Measurements from ENCODE around the gene TSPAN16. TPM values are rescaled to one million over a fixed set of nuclear protein-coding genes. Genes with fewer than 3 reads are reported as not detected.

Gene TSPAN16
- total and polyA plus RNA-seq, 2 experiments from 2014 or later = not detected

- Histone ChIP-seq H3F3A (replicated peaks; ENCODE audit: low read depth) (no peaks in the 10 kb centered on the region; the same call in 1 of the 2 replicates), H4K20me1 (replicated peaks; ENCODE audit: insufficient read depth) (no peaks in the 10 kb centered on the region), H3K4me2 (no peak overlapping the region), H2AFZ (no peak overlapping the region), H3K27ac (ENCODE audit: low read depth) (no peak overlapping the region), H3K79me2 (replicated peaks; ENCODE audit: insufficient read depth) (no peaks in the 10 kb centered on the region), H3K36me3 (ENCODE audit: insufficient read depth) (no peaks in the 10 kb centered on the region), H3K27me3 (ENCODE audit: insufficient read depth) (no peaks in the 10 kb centered on the region), H3K4me3 (no peak overlapping the region), H3K9me2 (ENCODE audit: insufficient read depth) (no peaks in the 10 kb centered on the region), H3K4me1 (ENCODE audit: insufficient read depth) (no peaks in the 10 kb centered on the region)
- Mint-ChIP-seq H3K27ac (no peak overlapping the region), H3K4me3 (no peak overlapping the region), H3K36me3 (ENCODE audit: low read depth) (peaks cover 28% of the 10 kb centered on the region), H3K9me3 (no peaks in the 10 kb centered on the region), H3K27me3 (ENCODE audit: insufficient read depth, low read depth, poor library complexity) (peaks cover 1% of the 10 kb centered on the region), H3K4me1 (no peaks in the 10 kb centered on the region)
- TF ChIP-seq CREB1 (CRISPR knock-in tag; IDR thresholded peaks at IDR 0.05; ENCODE audit: low read depth) (no peak), ZNF462 (CRISPR knock-in tag; IDR thresholded peaks at IDR 0.05) (no peak), JUNB (IDR thresholded peaks at IDR 0.05; ENCODE audit: unreplicated experiment) (no peak), NANOG (IDR thresholded peaks at IDR 0.05; ENCODE audit: borderline replicate concordance) (no peak), ZNF331 (CRISPR knock-in tag; IDR thresholded peaks at IDR 0.05; ENCODE audit: low read depth) (no peak), EZH2phosphoT487 (IDR thresholded peaks at IDR 0.05; ENCODE audit: unreplicated experiment) (no peak), ZNF114 (CRISPR knock-in tag; IDR thresholded peaks at IDR 0.05) (no peak), POLR2AphosphoS5 (IDR thresholded peaks at IDR 0.05; ENCODE audit: low read depth) (no peak), EZH2 (IDR thresholded peaks at IDR 0.05; ENCODE audit: low read depth, unreplicated experiment) (no peak), REST (IDR thresholded peaks at IDR 0.05; ENCODE audit: unreplicated experiment) (no peak), STAT1 (IDR thresholded peaks at IDR 0.05; ENCODE audit: unreplicated experiment) (no peak)
- TF ChIP-seq, protein P1, sequence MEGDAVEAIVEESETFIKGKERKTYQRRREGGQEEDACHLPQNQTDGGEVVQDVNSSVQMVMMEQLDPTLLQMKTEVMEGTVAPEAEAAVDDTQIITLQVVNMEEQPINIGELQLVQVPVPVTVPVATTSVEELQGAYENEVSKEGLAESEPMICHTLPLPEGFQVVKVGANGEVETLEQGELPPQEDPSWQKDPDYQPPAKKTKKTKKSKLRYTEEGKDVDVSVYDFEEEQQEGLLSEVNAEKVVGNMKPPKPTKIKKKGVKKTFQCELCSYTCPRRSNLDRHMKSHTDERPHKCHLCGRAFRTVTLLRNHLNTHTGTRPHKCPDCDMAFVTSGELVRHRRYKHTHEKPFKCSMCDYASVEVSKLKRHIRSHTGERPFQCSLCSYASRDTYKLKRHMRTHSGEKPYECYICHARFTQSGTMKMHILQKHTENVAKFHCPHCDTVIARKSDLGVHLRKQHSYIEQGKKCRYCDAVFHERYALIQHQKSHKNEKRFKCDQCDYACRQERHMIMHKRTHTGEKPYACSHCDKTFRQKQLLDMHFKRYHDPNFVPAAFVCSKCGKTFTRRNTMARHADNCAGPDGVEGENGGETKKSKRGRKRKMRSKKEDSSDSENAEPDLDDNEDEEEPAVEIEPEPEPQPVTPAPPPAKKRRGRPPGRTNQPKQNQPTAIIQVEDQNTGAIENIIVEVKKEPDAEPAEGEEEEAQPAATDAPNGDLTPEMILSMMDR (conservative IDR thresholded peaks at IDR 0.05; ENCODE audit: low read depth in 2 of 2) = no peak
- TF ChIP-seq, protein P2, sequence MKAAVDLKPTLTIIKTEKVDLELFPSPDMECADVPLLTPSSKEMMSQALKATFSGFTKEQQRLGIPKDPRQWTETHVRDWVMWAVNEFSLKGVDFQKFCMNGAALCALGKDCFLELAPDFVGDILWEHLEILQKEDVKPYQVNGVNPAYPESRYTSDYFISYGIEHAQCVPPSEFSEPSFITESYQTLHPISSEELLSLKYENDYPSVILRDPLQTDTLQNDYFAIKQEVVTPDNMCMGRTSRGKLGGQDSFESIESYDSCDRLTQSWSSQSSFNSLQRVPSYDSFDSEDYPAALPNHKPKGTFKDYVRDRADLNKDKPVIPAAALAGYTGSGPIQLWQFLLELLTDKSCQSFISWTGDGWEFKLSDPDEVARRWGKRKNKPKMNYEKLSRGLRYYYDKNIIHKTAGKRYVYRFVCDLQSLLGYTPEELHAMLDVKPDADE (IDR thresholded peaks at IDR 0.05) = no peak
- DNase-seq (ENCODE audit: low spot score) = no peak
- no peak for ATAC-seq
Observed at GRCh38 chr19:11331502-11331901, 35.5 kb downstream of the TSPAN16 start.
